HCT116 (cell line): Measurements from ENCODE around the gene LTB. TPM values are rescaled to one million over a fixed set of nuclear protein-coding genes. Genes with fewer than 3 reads are reported as not detected.

Source experiments
- ATAC-seq: fragments of 200-7000 bp; cut with Tn5 transposase; 2 replicates; pipeline ENCODE4 v1.9.1; 2020; ENCODE audit warnings: mild to moderate bottlenecking, moderate library complexity
- BruUV-seq: library from RNA; stranded (reverse); fragments of 400-500 nt; replicated peaks from 2 replicates; lab custom pipeline; 2021; lab: Mats Ljungman, UMichigan
- CTCF ChIA-PET: fragments of 300-600 bp; sonication (Branson Sonifier 250); formaldehyde crosslinking; loops from one replicate; lab custom pipeline; 2021; ENCODE audit warnings: antibody characterized with exemption; lab: Charles Lee
- POLR2A ChIA-PET: fragments of 300-600, 350-600 bp; sonication (Branson Sonifier 250); formaldehyde crosslinking; loops from one replicate; lab custom pipeline; 2021; ENCODE audit warnings: antibody characterized with exemption; lab: Charles Lee
- RAD21 ChIA-PET, 2 experiments: fragments of 300-600 bp; sonication (Branson Sonifier 250); formaldehyde crosslinking; loops; one replicate each; lab custom pipeline; 2023; ENCODE audit warnings: low total read pairs in 2 of 2; ENCODE audit not compliant: uncharacterized antibody in 2 of 2, unreplicated experiment in 2 of 2, low non-redundant PET in 1 of 2; lab: Charles Lee
- DNase-seq: peaks from one replicate; pipeline ENCODE4 v3.0.0-alpha.2; 2010; ENCODE audit warnings: low read depth, low spot score
- H2AFZ ChIP-seq: fragments of 200-600 bp; shearing (Covaris generic), sonication (generic); 2 replicates; pipeline ENCODE4 v1.6.1; 2017; ENCODE audit warnings: low read depth, mixed run types, mixed read lengths, antibody characterized with exemption, low read length; ENCODE audit not compliant: poor library complexity, severe bottlenecking
- H3K27ac ChIP-seq: 2 replicates; pipeline ENCODE4 v1.5.1; 2012; ENCODE audit warnings: low read depth, low read length
- H3K27me3 ChIP-seq: fragments of 200-600 bp; sonication (generic); 2 replicates; pipeline ENCODE4 v1.6.1; 2016; ENCODE audit warnings: mixed run types, low read length, mixed read lengths; ENCODE audit not compliant: insufficient read depth
- H3K36me3 ChIP-seq, 2 experiments: fragments of 200-500 bp in 1 of 2; fragments of 200-600 bp in 1 of 2; sonication (Bioruptor generic) in 1 of 2; sonication (generic) in 1 of 2; 2 replicates each; pipeline versions ENCODE4 v1.5.1 to v1.6.1; 2014 to 2016; ENCODE audit warnings: low read length in 2 of 2, inconsistent platforms in 1 of 2, mixed read lengths in 1 of 2, mixed run types in 1 of 2; ENCODE audit not compliant: insufficient read depth in 2 of 2, control insufficient read depth in 1 of 2
- H3K4me1 ChIP-seq, 2 experiments: fragments of 200-600 bp in 1 of 2; sonication (generic) in 1 of 2; 2 replicates each; pipeline versions ENCODE4 v1.5.1 to v1.6.1; 2012 to 2017; ENCODE audit warnings: low read length in 2 of 2, inconsistent platforms in 1 of 2, mild to moderate bottlenecking in 1 of 2, mixed read lengths in 1 of 2, mixed run types in 1 of 2, moderate library complexity in 1 of 2; ENCODE audit not compliant: insufficient read depth in 2 of 2, control insufficient read depth in 1 of 2
- H3K4me2 ChIP-seq: fragments of 200-600 bp; sonication (generic); 2 replicates; pipeline ENCODE4 v1.6.1; 2017; ENCODE audit warnings: mixed run types, low read length, mixed read lengths
- H3K4me3 ChIP-seq, 2 experiments: fragments of 200-600 bp in 1 of 2; sonication (generic) in 1 of 2; replicated peaks in 1 of 2; 2 replicates each; pipeline ENCODE4 v1.5.1; 2011 to 2016; ENCODE audit warnings: low read length in 2 of 2, control low read depth in 1 of 2, low read depth in 1 of 2, mild to moderate bottlenecking in 1 of 2, mixed read lengths in 1 of 2, mixed run types in 1 of 2
- H3K79me2 ChIP-seq: fragments of 200-600 bp; sonication (generic); 2 replicates; pipeline ENCODE4 v1.6.1; 2017; ENCODE audit warnings: mild to moderate bottlenecking, mixed run types, low read length, moderate library complexity, mixed read lengths; ENCODE audit not compliant: insufficient read depth
- H3K9ac ChIP-seq: fragments of 200-600 bp; sonication (generic); 2 replicates; pipeline ENCODE4 v1.6.1; 2016; ENCODE audit warnings: low read length, mixed read lengths
- H3K9me2 ChIP-seq: fragments of 200-600 bp; sonication (generic), shearing (Covaris generic); 2 replicates; pipeline ENCODE4 v1.6.1; 2017; ENCODE audit warnings: mixed run types, mild to moderate bottlenecking, moderate library complexity; ENCODE audit not compliant: insufficient read depth
- H3K9me3 ChIP-seq, 2 experiments: fragments of 200-500 bp in 1 of 2; fragments of 200-600 bp in 1 of 2; sonication (Bioruptor generic) in 1 of 2; sonication (generic) in 1 of 2; 2 replicates each; pipeline ENCODE4 v1.6.1; 2014 to 2017; ENCODE audit warnings: low read length in 2 of 2, mixed read lengths in 2 of 2, inconsistent platforms in 1 of 2, low read depth in 1 of 2, mild to moderate bottlenecking in 1 of 2, mixed run types in 1 of 2, moderate library complexity in 1 of 2; ENCODE audit not compliant: control insufficient read depth in 1 of 2, insufficient read depth in 1 of 2
- H4K20me1 ChIP-seq: fragments of 200-600 bp; sonication (generic), shearing (Covaris generic); 2 replicates; pipeline ENCODE4 v1.6.1; 2017; ENCODE audit warnings: mixed run types, mild to moderate bottlenecking, moderate library complexity; ENCODE audit not compliant: insufficient read depth
- MAX ChIP-seq: IDR thresholded peaks from 2 replicates; pipeline ENCODE4 v1.6.1; 2012
- POLR2AphosphoS5 ChIP-seq: IDR thresholded peaks from 2 replicates; pipeline ENCODE4 v1.6.1; 2011; ENCODE audit warnings: mild to moderate bottlenecking, low read depth, low read length, moderate library complexity
- intact Hi-C: fragments of 100-400 bp; cut with micrococcal nuclease; formaldehyde crosslinking; loops from 2 replicates; pipeline ENCODE4 v1.10.0; 2022
- total RNA-seq: library from RNA; stranded (reverse); gene quantifications from one replicate; pipeline ENCODE4 v1.2.1, GENCODE V29; 2021; ENCODE audit not compliant: unreplicated experiment
- TF ChIP-seq, protein P1 (sequence below), 3 experiments: fragments of 200-600 bp in 1 of 3; sonication (generic) in 1 of 3; IDR thresholded peaks in 2 of 3; conservative IDR thresholded peaks in 1 of 3; 2 replicates each; pipeline ENCODE4 v1.5.1; 2012 to 2017; ENCODE audit warnings: low read depth in 2 of 3, low read length in 2 of 3, antibody characterized with exemption in 1 of 3, borderline replicate concordance in 1 of 3, control low read depth in 1 of 3, mild to moderate bottlenecking in 1 of 3, mixed read lengths in 1 of 3, mixed run types in 1 of 3, moderate library complexity in 1 of 3; ENCODE audit not compliant: insufficient read depth in 1 of 3

Gene LTB
- total RNA-seq, 1 experiment from 2014 or later = 0.64 TPM

DNA sequence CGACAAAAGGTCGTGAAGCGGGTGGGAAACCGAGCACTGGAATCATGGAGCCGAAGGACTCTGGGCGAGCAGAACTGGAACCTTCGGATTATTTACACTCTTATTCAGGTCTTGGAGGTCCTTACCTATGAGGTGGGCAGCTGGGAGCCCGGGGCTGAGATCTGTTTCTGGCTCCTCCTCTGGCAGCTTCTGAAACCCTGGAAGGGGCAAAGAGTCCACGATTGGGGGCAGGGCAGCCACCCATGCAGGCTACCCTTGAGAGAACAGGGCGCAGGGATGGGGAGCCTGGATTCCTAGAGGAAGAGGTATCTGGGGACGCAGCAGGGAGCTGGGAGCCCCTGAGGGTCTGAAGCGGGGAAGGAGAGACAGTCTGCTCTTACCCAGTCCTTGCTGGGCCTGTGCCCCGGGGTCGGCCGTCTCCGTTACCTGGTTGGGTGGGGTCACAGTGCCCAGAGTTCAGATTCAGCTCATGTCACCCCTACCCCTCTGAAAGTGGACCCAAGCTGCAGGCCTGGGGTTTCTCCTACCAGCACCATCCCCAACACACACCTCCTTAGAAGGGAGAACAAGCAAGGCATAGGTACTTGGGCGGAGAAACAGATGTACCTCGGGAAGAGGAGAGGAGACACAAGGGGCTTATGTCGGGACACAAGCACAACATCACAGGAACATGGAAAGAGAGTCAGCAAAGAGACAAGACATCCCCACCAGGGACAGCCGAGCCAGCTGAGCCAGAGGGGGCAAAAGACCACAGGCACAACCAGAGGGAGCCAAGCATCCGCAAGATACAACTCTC lies 592 bp downstream of the LTB start:
- Histone ChIP-seq H3K9ac (peak overlapping the region; percentile 73), H3K36me3 (no peaks in the 10 kb centered on the region), H3K4me2 (peak overlapping the region; percentile 97), H2AFZ (peak overlapping the region; percentile 79), H3K4me1 (peaks cover 4 to 15% of the 10 kb centered on the region in 2 experiments; a peak in 2 of 4 replicates), H3K4me3 (peak overlapping the region; percentile 65 to 75), H3K9me2 (no peaks in the 10 kb centered on the region), H3K27me3 (no peaks in the 10 kb centered on the region), H4K20me1 (no peaks in the 10 kb centered on the region), H3K9me3 (no peaks in the 10 kb centered on the region), H3K79me2 (no peaks in the 10 kb centered on the region), H3K27ac (peak overlapping the region; percentile 8; the same call in 1 of the 2 replicates)
- POLR2A ChIA-PET = interaction anchor here (1.4 to 1.9 kb wide), 2 partner anchors 12 to 35 kb away, joined by 3 to 6 read pairs; partner anchors contain the start of genes ATP6V1G2 and NFKBIL1
- RAD21 ChIA-PET = no interaction called here
- DNase-seq (no peak), ATAC-seq (no peak)
- TSS peak; percentile 66 for BruUV-seq
- no peak for TF ChIP-seq MAX
- no peak for TF ChIP-seq POLR2AphosphoS5
- TF ChIP-seq, protein P1, sequence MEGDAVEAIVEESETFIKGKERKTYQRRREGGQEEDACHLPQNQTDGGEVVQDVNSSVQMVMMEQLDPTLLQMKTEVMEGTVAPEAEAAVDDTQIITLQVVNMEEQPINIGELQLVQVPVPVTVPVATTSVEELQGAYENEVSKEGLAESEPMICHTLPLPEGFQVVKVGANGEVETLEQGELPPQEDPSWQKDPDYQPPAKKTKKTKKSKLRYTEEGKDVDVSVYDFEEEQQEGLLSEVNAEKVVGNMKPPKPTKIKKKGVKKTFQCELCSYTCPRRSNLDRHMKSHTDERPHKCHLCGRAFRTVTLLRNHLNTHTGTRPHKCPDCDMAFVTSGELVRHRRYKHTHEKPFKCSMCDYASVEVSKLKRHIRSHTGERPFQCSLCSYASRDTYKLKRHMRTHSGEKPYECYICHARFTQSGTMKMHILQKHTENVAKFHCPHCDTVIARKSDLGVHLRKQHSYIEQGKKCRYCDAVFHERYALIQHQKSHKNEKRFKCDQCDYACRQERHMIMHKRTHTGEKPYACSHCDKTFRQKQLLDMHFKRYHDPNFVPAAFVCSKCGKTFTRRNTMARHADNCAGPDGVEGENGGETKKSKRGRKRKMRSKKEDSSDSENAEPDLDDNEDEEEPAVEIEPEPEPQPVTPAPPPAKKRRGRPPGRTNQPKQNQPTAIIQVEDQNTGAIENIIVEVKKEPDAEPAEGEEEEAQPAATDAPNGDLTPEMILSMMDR (IDR thresholded peaks at IDR 0.05 in 2 of 3, conservative IDR thresholded peaks at IDR 0.05 in 1 of 3; ENCODE audit: borderline replicate concordance in 1 of 3, insufficient read depth in 1 of 3, low read depth in 2 of 3, low read length in 2 of 3) = no peak
- intact Hi-C loops = no loop called here
- CTCF ChIA-PET = interaction anchor here (1.1 to 7.8 kb wide), 4 partner anchors 11 to 16 kb away, joined by 3 to 70 read pairs (median 5); no protein-coding TSS in a partner anchor
